Neural cell (in vitro differentiated cells): Measurements from ENCODE around the gene HIPK2. TPM values are rescaled to one million over a fixed set of nuclear protein-coding genes. Genes with fewer than 3 reads are reported as not detected.

Source experiments
- H2AFZ ChIP-seq: fragments of 200-600, 300-800 bp; sonication (generic), shearing (Covaris generic); 2 replicates; pipeline ENCODE4 v1.6.0; 2014; ENCODE audit warnings: low read depth, mild to moderate bottlenecking, antibody characterized with exemption, low read length, moderate library complexity
- H3F3A ChIP-seq: fragments of 200-600 bp; shearing (Covaris generic); 2 replicates; pipeline ENCODE4 v1.6.1; 2016; ENCODE audit warnings: mild to moderate bottlenecking, moderate library complexity, mixed read lengths, antibody characterized with exemption, low read length; ENCODE audit not compliant: insufficient read depth, poor library complexity, severe bottlenecking
- H3K27ac ChIP-seq: fragments of 200-600, 300-800 bp; sonication (generic), shearing (Covaris generic); 2 replicates; pipeline ENCODE4 v1.5.1; 2014; ENCODE audit warnings: mild to moderate bottlenecking, low read length, moderate library complexity
- H3K27me3 ChIP-seq: fragments of 300-800, 200-600 bp; sonication (generic), shearing (Covaris generic); 2 replicates; pipeline ENCODE4 v1.6.0; 2014; ENCODE audit warnings: mild to moderate bottlenecking, low read depth, low read length, moderate library complexity; ENCODE audit not compliant: insufficient read depth
- H3K36me3 ChIP-seq: fragments of 300-800, 200-600 bp; sonication (generic), shearing (Covaris generic); 2 replicates; pipeline ENCODE4 v1.5.1; 2014; ENCODE audit warnings: mild to moderate bottlenecking, antibody characterized with exemption, low read length, moderate library complexity; ENCODE audit not compliant: insufficient read depth
- H3K4me2 ChIP-seq: fragments of 300-800, 200-600 bp; sonication (generic), shearing (Covaris generic); 2 replicates; pipeline ENCODE4 v1.6.0; 2014; ENCODE audit warnings: mild to moderate bottlenecking, low read length
- H3K4me3 ChIP-seq: fragments of 300-800, 200-600 bp; sonication (generic), shearing (Covaris generic); 2 replicates; pipeline ENCODE4 v1.5.1; 2014; ENCODE audit warnings: mild to moderate bottlenecking, low read length, moderate library complexity
- H3K79me2 ChIP-seq: fragments of 200-600 bp; shearing (Covaris generic); replicated peaks from 2 replicates; pipeline ENCODE4 v1.6.0; 2014; ENCODE audit warnings: mild to moderate bottlenecking, low read length, moderate library complexity; ENCODE audit not compliant: insufficient read depth
- H3K9ac ChIP-seq: fragments of 300-800, 200-600 bp; sonication (generic), shearing (Covaris generic); 2 replicates; pipeline ENCODE4 v1.6.1; 2016; ENCODE audit warnings: mild to moderate bottlenecking, low read length, mixed read lengths
- H3K9me2 ChIP-seq: fragments of 200-600 bp; shearing (Covaris generic); 2 replicates; pipeline ENCODE4 v1.6.1; 2016; ENCODE audit warnings: mild to moderate bottlenecking, low read length, mixed read lengths; ENCODE audit not compliant: insufficient read depth
- H3K9me3 ChIP-seq: fragments of 200-600, 300-800 bp; sonication (generic), shearing (Covaris generic); 2 replicates; pipeline ENCODE4 v1.6.1; 2016; ENCODE audit warnings: mild to moderate bottlenecking, mixed run types, low read length, moderate library complexity, mixed read lengths
- H4K20me1 ChIP-seq: fragments of 200-600 bp; shearing (Covaris generic); 2 replicates; pipeline ENCODE4 v1.6.1; 2016; ENCODE audit warnings: mild to moderate bottlenecking, mixed run types; ENCODE audit not compliant: insufficient read depth
- CTCF ChIP-seq: fragments of 450-650 bp; IDR thresholded peaks from 2 replicates; pipeline ENCODE4 v1.5.1; 2014; ENCODE audit warnings: antibody characterized with exemption, mild to moderate bottlenecking, moderate library complexity; ENCODE audit not compliant: poor library complexity, severe bottlenecking
- EP300 ChIP-seq: fragments of 450-650 bp; conservative IDR thresholded peaks from 2 replicates; pipeline ENCODE4 v1.6.1; 2014; ENCODE audit warnings: antibody characterized with exemption, mild to moderate bottlenecking, moderate library complexity; ENCODE audit not compliant: poor library complexity, severe bottlenecking
- EZH2 ChIP-seq: fragments of 200-600, 300-800 bp; shearing (Covaris generic), sonication (generic); IDR thresholded peaks from 2 replicates; pipeline ENCODE4 v1.6.1; 2014; ENCODE audit warnings: antibody characterized with exemption, low read length, borderline replicate concordance, mild to moderate bottlenecking; ENCODE audit not compliant: insufficient read depth, poor library complexity, severe bottlenecking
- POLR2AphosphoS5 ChIP-seq: IDR thresholded peaks from 2 replicates; pipeline ENCODE4 v1.6.1; 2012
- SMC3 ChIP-seq: fragments of 450-650 bp; conservative IDR thresholded peaks from 2 replicates; pipeline ENCODE4 v1.6.1; 2014; ENCODE audit warnings: antibody characterized with exemption, mild to moderate bottlenecking, moderate library complexity; ENCODE audit not compliant: poor library complexity
- TAF1 ChIP-seq: IDR thresholded peaks from 2 replicates; pipeline ENCODE4 v1.6.1; 2012; ENCODE audit warnings: low read depth
- polyA plus RNA-seq: library from polyadenylated mRNA; depleted of rRNA; stranded (reverse); fragments of >200 nt; gene quantifications from 2 replicates; pipeline ENCODE4 v1.2.3, GENCODE V29; 2014
- TF ChIP-seq, protein P1 (sequence below): IDR thresholded peaks from 2 replicates; pipeline ENCODE4 v1.6.1; 2012; ENCODE audit warnings: borderline replicate concordance

The HIPK2 gene
- polyA plus RNA-seq, 1 donor from 2014 or later, result 8.5 TPM

- H4K20me1 ChIP-seq, result no peaks in the 10 kb centered on the region
- H2AFZ ChIP-seq, result no peak overlapping the region
- H3K4me3 ChIP-seq, result no peak overlapping the region
- no peak overlapping the region for H3K27ac ChIP-seq
- peaks cover 21% of the 10 kb centered on the region for H3K36me3 ChIP-seq
- no peak overlapping the region for H3K4me2 ChIP-seq
- H3K27me3 ChIP-seq, result no peaks in the 10 kb centered on the region
- TF ChIP-seq CTCF (no peak), POLR2AphosphoS5 (no peak)
- no peaks in the 10 kb centered on the region for H3K9me2 ChIP-seq
- H3K79me2 ChIP-seq, result peaks cover 18% of the 10 kb centered on the region
- H3K9me3 ChIP-seq, result no peaks in the 10 kb centered on the region
- no peak overlapping the region for H3K9ac ChIP-seq
- no peaks in the 10 kb centered on the region for H3F3A ChIP-seq
These were observed 62.5 kb downstream of the HIPK2 start for GRCh38 chr7:139715194-139715815.

- H3K9ac ChIP-seq, result no peak overlapping the region
- peaks cover 21% of the 10 kb centered on the region for H3K36me3 ChIP-seq
- H3K27me3 ChIP-seq, result no peaks in the 10 kb centered on the region
- H3K9me2 ChIP-seq, result no peaks in the 10 kb centered on the region
- H3K79me2 ChIP-seq, result peaks cover 10% of the 10 kb centered on the region
- TF ChIP-seq TAF1 (no peak), POLR2AphosphoS5 (no peak), EZH2 (no peak), SMC3 (no peak), EP300 (no peak)
- TF ChIP-seq, protein P1, sequence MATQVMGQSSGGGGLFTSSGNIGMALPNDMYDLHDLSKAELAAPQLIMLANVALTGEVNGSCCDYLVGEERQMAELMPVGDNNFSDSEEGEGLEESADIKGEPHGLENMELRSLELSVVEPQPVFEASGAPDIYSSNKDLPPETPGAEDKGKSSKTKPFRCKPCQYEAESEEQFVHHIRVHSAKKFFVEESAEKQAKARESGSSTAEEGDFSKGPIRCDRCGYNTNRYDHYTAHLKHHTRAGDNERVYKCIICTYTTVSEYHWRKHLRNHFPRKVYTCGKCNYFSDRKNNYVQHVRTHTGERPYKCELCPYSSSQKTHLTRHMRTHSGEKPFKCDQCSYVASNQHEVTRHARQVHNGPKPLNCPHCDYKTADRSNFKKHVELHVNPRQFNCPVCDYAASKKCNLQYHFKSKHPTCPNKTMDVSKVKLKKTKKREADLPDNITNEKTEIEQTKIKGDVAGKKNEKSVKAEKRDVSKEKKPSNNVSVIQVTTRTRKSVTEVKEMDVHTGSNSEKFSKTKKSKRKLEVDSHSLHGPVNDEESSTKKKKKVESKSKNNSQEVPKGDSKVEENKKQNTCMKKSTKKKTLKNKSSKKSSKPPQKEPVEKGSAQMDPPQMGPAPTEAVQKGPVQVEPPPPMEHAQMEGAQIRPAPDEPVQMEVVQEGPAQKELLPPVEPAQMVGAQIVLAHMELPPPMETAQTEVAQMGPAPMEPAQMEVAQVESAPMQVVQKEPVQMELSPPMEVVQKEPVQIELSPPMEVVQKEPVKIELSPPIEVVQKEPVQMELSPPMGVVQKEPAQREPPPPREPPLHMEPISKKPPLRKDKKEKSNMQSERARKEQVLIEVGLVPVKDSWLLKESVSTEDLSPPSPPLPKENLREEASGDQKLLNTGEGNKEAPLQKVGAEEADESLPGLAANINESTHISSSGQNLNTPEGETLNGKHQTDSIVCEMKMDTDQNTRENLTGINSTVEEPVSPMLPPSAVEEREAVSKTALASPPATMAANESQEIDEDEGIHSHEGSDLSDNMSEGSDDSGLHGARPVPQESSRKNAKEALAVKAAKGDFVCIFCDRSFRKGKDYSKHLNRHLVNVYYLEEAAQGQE, result no peak
- no peak overlapping the region for H3K4me3 ChIP-seq
- no peaks in the 10 kb centered on the region for H4K20me1 ChIP-seq
- no peak overlapping the region for H3K27ac ChIP-seq
- no peak overlapping the region for H2AFZ ChIP-seq
- no peaks in the 10 kb centered on the region for H3F3A ChIP-seq
- no peaks in the 10 kb centered on the region for H3K9me3 ChIP-seq
- H3K4me2 ChIP-seq, result no peak overlapping the region
These were observed 63.5 kb downstream of the HIPK2 start for GRCh38 chr7:139714163-139714901.
